LNCAP (cell line): ENCODE data around the gene MKRN3.

Experiments used
- TF ChIP-seq, protein P1 (sequence below): fragments of 450-650 bp; IDR thresholded peaks from 2 replicates; pipeline ENCODE4 v1.5.1; 2017; ENCODE audit warnings: mild to moderate bottlenecking

MKRN3 gene

DNA sequence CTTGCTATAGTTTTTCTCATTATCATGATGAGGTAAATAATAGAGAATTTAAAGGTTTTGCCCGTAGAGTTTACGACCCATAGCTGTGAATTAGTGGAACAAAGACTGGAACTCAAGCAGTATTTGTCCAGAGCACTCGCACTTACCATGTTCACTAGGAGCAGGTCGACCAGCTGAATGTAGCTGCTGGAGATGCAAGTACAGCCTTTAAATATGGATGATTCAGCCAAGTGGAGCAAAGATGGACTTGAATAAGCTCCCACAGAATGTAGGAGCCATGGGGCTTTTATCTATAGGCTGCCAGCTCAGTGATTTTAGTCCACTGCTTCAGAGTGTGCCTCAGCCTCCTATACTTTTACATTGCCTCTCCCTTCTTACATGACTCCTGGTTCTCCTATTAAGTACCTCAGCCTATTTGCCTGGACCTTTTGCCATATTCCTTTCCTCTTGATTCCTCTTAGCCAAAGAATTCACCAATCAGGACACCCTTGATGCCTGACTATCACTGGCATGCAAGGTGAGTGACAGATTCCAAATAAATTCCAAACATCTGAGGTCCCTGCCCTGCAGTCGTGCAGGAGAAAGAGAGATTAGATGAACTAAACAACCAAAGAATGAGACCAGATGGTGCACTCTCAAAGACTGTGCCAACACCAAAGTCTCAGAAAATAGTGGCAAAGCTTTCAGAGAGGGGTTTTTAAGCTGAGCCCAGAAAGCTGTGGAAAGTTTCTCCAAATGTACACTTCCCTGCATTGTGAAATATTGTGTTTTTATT is 3.9 kb downstream of the MKRN3 start:
- TF ChIP-seq, protein P1, sequence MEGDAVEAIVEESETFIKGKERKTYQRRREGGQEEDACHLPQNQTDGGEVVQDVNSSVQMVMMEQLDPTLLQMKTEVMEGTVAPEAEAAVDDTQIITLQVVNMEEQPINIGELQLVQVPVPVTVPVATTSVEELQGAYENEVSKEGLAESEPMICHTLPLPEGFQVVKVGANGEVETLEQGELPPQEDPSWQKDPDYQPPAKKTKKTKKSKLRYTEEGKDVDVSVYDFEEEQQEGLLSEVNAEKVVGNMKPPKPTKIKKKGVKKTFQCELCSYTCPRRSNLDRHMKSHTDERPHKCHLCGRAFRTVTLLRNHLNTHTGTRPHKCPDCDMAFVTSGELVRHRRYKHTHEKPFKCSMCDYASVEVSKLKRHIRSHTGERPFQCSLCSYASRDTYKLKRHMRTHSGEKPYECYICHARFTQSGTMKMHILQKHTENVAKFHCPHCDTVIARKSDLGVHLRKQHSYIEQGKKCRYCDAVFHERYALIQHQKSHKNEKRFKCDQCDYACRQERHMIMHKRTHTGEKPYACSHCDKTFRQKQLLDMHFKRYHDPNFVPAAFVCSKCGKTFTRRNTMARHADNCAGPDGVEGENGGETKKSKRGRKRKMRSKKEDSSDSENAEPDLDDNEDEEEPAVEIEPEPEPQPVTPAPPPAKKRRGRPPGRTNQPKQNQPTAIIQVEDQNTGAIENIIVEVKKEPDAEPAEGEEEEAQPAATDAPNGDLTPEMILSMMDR, result no peak

DNA sequence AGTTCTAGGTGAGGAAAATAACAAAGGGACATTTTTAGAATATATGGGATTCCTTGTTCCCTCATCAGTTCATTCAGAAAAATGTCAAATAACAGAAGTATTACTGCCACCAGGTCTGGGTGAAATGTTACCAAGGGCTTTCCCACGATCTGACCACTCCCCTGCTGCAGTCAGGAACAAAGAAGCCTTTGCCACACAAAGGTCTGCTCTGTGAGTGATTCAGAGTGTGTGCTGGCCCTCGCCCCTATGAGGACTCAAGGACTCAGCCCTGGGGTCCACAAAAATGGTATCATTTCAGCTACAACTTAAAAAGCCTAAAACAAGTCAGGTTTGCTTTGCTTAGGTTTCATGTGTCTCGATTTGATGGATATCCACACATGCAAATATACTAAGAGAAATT is 5.0 kb downstream of the MKRN3 start:
- TF ChIP-seq, protein P1, result no peak

DNA sequence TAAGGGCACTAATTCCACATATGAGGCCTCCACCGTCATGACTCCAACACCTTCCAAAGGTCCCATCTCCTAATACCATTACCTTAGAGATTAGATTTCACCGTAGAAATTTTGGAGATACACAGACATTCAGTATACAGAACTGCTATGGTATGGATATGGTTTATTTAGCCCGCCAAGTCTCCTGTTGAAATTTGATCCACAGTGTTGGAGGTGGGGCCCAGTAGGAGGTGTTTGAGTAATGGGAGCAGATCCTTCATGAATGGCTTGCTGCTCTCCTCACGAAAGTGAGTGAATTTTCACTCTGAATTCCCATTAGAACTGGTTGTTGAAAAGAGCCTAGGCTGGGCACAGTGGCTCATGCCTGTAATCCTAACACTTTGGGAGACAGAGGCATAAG is 7.4 kb downstream of the MKRN3 start:
- TF ChIP-seq, protein P1, result no peak

DNA sequence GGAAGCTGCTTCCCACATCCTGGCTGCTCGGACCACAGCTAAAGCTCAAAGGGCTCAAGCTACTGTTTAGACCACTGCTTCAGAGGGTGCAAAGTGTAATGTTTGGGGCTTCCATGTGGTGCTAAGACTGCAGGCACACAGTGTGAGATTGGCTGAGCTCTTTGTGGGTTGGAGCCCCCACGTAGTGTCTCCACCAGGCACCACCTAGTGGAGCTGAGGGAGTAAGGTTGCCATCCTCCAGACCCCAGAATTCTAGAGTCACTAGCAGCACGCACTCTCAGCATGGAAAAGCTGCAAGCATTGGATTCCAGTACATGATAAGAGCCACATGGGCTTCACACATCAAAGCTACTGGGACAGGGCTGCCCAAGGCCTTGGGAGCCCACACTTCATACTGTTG is 9.3 kb downstream of the MKRN3 start:
- TF ChIP-seq, protein P1, result no peak

DNA sequence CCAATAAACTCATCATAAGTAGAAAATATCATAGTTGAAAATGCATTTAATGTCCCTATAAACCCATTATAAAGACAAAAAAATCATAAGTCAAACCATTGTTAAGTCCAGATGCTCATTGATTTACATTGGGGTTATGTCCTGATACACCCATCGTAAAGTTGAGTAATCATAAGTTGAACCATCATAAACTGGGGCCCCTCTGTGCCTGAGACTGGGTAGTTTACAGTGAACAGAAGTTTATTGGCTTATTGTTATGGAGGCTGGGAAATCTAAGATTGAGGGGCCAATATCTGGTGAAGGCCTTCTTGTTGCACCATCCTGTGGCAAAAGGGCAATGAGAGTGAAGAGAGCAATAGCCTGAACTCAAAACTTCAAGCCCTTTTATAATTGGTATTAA is 10.6 kb downstream of the MKRN3 start:
- TF ChIP-seq, protein P1, result no peak

DNA sequence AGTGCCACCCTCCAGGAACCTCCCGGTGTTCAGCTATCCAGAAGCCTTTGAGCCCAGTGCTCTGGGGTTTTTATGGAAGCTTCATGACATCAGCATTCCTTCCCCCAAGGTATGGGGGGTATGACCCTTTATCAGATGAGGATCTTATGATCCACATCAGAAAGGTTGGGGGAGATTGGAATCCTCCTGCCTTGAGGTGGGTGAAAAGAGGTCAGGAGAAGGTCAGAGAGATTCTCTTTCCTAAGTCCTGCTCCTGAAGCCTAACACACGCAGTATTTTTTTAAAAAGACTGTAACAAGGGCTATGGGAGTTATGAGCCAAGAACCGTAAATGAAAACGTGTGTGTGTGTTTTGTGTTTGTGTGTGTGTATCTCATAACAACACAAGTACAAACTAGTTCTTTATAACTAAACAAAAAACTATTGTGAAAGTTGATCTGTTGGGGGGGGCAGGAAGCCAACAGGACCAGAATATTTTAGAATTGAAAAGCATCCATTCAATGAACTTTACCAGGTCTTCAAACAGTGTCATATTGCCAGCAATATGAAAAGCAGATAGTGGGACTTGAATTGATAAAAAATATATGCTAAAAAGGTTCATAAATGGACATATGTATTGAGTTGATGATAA is 13.2 kb downstream of the MKRN3 start:
- TF ChIP-seq, protein P1, result no peak

DNA sequence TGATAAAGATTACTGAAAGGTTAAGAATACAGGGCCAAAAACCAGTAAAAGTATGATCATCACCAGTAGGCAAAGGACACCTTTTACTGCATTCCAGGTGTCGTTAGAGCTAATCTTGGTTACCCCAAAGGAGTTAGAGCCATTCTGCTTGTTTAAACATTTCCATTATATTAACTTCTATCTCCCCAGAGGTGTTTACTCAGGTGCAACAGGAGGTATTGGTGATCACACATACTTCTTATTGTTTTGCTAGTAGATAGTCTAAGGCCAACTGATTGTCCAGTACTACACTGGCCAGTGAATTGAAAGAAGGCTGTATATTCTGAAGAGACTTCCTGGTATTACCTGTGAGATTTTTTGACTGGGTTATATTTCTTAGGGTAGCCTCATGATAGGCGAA is 22.8 kb downstream of the MKRN3 start:
- TF ChIP-seq, protein P1, result no peak
